Central memory CD4-positive, alpha-beta T cell (primary cell): ENCODE results near the gene ZNF232.
"Not testable (repeated sequence)": the region's sequence is repeated elsewhere in the genome, so short reads cannot be mapped to it uniquely, and the experiment has no call there.

ENCODE experiments used
- DNase-seq: peaks from one replicate; pipeline ENCODE4 v3.0.0; 2022

ZNF232 gene

DNA sequence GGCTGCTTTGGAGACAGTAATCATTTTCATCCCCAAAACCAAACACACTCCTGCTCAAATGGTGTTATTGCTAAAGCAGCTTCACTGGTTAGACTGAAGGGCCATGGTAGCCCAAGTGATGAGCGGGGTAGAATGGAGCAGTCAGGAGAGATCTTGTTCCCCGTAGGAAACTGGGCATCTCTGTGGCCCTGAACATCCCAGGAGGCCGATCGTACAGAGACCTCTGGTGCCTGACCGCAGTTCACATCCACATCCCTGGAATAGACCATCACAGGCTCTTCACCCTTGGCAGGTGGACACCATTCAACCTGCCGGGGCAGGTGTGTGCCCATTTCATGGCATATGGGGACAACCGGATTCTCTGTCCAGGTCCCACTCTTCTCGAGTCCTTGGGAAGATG, 18.1 kb upstream of the ZNF232 start:
- DNase-seq: not testable (repeated sequence)

DNA sequence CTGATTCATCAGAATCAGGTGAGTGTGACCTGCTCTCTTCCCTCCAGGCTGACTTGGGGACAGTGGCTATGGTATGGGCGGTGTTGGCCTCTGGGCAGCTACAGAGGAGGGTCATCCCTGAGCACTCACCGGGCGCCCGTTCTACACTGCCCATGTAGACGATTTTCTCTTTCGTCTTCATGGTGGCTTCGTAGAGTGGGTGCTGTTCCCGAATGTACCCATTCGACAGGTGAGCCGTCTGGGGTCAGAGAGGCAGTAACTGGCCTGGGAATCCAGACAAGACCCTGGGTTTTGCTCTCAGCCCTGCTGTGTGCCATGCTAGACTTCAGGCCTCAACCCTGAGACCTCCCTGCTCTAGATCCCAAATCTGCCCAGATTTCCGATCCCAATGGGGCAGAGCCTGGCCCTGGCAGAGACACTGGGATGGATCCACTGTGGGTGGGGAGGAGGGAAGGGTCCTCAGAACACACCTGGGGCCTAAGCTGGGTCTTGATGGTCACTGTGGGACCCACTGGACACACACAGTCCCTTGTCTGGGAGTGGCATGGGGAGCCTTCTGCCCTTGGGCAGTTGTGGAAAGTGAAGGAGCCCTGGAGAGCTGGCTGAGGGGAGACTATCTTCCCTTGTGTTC, 17.3 kb upstream of the ZNF232 start:
- no peak for DNase-seq

DNA sequence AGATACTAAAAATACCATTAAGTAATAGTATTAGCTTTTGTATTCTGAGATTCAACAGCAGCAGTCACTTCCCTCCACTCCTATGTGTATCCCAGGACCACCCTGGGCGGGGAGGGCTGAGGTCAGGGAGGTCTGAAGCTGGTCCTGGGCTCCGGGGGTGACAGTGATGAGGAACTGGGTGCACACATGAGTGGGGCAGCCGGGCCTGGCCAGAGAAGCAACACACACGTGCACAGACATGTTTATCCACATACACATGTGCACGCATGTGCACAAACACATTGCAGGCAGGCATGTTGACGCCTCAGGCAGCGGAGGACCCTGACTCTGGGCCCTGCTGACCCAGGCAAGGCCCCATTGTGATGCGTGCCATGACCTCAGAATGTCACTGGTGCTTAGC, 16.7 kb upstream of the ZNF232 start:
- not testable (repeated sequence) for DNase-seq

DNA sequence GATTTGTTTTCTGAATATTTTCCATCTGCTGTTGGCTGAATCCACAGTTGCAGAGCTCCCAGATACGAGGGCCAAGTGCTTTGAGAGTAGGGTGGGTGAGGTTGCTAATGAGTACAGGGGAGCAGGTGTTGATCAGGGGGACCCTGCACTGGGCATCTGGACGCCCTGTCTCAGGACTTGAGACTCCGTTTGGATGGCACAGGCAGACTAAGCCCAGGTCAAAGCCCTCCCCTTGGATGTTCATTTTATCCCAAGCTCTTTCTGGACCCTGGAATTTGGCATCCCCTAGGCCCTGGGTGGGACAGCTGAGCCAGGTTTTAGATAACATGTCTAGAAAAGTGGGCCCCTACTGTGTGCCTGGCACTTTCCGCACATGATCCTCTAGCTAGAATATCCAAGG, 16.2 kb upstream of the ZNF232 start:
- no peak for DNase-seq

DNA sequence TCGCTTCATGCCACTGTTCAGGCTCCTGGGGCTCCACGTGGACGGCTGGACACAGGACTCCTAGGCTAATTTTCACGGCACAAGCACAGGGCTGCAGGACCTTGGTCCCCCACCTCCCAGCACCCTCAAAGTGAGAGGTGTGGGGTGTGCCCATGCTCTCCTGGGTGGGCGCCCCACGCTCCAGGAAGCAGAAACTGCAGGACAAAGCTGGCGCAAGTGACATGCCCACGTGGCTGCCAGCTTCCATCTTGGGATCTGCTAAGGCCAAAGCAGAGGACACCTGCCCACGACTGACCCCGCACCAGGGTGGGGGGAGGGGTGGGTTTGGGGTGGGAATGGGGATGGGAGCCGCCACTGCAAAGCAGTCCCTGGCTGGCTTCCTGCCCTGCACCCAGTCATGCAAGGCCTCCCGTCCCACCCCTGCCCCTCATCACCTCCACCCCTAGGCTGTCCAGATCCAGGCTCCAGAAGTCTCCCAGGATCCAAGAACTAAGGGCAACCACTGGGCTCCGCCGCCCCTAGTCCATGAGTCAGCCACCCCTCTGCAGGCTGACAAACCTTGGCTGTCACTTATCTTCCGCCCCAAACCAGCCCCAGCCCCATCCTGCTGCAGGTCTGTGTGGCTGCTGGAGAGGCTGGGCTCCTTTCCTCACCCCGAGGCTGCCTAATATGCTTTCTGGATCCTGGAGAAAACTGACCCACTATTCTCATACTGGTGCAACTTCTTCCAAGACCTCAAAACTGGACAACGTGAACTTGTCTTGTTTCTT, 15.2 kb upstream of the ZNF232 start:
- no peak for DNase-seq

DNA sequence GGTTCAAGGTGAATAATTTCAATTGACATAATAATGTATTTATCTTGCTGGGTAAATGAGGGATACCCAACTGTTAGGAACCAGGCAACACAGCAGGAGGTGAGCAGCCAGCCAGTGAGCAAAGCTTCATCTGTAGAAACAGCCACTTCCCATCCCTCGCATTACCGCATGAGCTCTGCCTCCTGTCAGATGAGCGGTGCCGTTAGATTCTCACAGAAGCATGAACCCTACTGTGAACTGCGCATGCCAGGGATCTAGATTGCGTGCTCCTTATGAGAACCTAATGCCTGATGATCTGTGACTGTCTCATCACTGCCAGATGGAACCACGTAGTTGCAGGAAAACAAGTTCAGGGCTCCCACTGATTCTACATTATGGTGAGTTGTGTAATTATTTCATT, 13.2 kb upstream of the ZNF232 start:
- not testable (repeated sequence) for DNase-seq

DNA sequence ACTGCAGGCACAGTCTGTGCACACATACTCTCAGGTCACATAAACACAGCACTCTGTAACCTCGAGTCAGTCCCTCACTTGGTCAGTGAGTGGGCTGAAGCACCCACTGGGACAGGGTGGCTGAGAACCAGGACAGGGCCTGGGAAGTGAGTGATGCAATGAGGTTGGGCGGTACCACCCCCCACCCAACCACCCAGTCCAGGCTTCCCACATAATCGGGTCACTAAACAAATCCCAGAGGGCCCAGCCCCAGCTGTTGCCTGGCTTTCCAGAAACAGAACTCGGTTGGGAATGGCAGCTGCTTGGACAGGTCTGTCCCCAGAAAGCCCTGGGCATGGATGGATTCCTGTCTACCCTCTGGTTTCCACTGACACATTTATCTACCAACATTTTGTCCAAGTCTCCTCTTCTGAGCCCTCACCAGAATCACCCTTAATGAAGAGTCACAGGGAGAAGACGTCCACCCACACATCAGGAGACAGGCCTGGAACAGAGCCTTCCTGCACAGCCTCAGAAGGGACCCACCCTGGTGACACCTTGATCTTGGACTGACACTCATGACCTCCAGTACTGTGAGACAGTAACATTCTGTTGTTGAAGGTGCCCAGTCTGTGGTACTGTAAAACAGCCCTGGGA, 12.6 kb upstream of the ZNF232 start:
- DNase-seq: not testable (repeated sequence)

DNA sequence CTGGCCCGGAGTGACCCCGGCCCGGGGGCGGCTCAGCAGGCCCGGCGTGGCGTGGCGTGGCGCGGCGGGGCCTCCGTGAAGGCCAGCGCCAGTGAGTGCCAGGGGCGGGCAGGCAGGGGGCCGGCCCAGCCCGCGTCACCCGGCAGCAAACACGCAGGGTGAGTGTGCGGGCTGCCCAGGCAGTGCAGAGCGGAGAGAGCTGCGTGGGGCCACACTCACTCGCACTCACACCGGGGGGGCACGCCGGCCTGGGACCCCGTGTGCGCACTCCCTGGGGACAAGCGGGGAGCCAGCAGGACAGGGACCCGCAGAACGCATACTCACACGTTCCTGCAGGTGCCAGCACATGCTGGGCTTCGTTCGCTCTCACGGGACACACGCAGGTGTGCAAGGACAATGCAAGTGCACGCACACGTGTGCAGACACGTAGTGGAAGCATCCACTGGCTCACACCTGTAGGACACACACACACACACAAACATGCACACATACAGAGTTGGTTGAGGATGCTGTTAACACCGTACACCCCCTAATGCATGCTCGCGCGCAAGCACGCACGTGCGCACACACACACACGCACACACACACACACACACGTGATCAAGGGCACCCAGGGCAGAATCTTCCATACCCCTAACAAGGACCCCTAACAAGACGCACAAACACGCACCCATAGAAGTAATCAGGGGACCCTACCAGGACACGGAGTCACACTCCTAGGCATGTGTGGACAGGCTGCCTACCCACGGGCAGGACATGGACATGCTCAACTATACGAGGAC, 11.9 kb upstream of the ZNF232 start:
- no peak for DNase-seq

DNA sequence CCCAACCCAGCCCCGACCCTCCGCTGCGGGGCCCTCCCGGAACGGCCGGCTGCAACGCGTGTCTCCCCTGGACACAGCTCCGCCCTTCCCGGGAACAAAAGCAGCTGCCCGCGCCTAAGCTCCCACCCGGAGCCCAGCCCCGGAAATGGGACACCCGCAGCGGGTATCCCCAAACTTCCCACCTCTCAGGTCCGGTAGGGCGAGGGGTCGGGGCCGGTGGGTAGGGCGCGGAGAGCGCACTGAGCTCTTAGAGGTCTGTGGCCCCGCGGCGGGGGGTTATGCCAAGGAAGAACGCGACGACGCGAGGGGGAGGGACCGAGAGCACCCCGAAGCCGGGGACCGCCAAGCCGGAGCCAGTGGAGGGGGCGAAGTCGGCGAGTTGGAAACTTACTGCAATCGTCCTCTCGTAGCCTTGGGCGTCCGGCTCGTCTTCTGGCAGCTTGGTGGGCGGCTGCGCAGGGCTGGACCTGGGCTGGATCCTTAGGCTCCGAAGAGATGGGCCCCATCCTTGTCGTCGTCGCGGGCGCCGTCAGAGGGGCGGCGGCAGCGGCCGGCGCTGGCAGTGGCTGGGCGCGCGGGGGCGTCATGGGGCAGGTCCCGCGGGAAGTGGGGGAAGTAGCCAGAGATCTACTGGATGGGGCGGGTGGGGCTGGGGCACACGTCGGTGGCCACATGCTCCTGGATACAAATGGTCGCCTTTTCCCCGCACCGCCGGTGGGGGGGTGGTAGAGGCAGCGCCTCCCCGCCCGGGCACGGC, 11.1 kb upstream of the ZNF232 start:
- DNase-seq: no peak

DNA sequence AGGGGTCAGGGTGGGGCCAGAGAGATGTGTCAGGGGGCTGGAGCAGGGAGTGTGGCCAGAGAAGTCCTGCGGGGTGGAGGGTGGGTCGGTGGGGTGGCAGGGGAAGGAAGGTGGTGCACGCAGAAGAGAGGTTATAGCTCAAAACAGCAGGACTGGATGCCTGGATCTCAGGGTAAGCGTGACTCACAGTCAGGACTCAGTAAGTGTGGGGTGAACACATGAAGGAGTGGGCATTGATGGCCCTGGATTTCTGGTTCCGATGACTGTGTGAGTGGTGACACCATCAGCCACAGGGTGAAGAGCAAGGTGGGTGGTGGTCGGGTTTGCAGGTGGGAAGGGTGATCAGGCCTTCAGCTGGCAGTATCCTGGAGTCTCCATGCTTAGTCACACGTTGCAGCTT, 10.4 kb upstream of the ZNF232 start:
- not testable (repeated sequence) for DNase-seq

DNA sequence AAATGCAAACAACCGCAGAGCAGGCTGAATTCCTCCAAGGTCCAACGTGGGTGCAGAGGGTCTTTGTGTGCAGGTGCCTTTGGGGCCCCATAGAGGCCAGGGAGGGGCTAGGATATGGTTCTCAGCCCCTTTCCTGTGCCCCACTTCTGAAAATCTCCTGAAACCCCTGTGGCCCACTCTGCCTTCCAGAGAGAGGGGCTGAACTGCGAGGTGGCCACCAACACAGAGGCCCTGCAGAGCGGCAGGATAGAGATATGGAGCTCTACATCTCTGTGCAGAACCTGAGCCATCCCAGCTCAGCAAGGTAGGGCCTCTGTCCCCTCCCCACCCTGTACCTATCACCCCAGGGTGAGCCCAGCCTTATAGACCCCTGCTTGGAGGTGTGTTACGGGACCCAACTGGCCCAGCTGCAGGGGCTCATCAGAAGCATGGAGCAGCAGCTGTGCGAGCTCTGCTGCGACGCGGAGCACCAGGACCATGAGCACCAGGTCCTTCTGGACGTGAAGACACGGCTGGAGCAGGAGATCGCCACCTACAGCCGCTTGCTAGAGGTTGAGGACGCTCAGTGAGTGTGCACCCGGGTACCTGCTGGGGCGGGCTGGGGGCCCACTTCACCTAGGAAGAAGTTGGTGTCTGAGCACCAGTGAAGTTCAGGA, 9.6 kb upstream of the ZNF232 start:
- DNase-seq: no peak

DNA sequence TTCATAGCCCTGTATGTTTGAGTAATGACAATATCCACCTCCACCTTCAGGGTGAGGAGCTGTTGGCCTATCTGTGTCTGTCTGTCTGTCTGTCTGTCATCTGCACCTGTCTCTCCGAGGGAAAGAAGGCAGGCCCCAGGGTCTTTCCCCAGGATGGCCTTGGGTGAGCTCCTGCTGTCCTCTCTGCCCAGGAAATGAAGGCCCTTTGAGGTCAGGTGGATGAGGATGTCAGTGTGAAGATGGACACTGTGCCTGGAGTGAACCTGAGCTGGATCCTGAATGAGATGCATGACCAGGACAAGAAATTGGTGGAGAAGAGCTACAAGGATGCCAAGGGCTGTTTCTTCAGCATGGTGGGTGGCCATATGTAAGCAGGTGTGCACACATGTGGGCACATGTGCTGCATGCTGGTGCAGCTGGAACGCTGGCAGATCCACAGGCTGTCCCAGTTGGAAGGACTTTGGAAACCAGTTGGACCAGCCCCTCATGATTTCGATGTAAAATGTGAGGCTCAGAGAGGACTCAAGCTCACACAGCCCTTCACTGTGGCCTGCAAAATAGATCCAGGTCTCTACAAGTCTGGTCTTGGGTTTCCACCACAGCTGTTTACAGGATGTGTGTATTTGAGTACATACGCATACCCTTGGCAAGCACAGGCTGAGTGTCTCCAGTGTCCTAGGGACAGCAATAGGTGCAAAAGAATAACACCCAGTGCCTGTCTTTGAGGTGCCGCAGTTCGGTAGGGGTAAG, 8.9 kb upstream of the ZNF232 start:
- DNase-seq: not testable (repeated sequence)

DNA sequence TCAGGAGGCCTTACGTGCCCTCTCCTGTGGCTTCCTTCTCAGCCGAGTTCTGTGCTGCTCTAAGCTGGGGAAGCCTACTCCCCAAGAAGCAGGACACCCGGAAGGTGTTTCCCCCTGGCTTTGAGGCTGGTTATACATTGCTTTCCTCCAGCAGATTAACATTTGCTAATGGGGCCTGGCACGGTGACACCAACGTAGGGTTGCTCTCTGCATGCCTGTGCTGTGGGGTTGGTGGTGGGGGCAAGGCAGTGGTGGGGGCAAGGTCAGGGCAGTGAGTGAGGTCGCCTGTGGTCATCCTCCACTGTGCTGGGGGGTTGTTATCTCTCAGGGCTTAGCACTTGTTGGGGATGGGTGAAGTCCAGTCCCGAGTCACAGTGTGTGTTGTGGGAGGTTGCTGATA, 8.4 kb upstream of the ZNF232 start:
- DNase-seq: no peak

DNA sequence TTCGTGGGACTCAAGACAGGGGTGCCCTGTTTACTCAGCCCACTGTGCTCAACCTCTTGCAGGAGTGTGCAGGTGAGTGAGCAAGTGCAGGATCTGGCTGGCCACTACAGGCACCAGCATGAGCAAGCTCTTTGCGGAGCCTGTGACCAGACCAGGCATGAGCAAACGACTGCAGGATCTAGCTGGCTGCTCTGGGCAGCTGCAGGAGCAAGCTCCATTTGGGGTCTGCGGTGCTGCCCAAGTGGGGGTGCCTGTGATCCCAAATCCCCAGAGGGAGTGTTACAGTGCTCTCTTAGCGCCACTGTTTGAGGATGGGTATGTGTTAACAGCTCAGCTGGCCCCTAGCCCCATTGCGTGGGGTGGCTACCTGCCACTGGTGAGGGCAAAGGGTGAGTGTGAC, 6.5 kb upstream of the ZNF232 start:
- no peak for DNase-seq

DNA sequence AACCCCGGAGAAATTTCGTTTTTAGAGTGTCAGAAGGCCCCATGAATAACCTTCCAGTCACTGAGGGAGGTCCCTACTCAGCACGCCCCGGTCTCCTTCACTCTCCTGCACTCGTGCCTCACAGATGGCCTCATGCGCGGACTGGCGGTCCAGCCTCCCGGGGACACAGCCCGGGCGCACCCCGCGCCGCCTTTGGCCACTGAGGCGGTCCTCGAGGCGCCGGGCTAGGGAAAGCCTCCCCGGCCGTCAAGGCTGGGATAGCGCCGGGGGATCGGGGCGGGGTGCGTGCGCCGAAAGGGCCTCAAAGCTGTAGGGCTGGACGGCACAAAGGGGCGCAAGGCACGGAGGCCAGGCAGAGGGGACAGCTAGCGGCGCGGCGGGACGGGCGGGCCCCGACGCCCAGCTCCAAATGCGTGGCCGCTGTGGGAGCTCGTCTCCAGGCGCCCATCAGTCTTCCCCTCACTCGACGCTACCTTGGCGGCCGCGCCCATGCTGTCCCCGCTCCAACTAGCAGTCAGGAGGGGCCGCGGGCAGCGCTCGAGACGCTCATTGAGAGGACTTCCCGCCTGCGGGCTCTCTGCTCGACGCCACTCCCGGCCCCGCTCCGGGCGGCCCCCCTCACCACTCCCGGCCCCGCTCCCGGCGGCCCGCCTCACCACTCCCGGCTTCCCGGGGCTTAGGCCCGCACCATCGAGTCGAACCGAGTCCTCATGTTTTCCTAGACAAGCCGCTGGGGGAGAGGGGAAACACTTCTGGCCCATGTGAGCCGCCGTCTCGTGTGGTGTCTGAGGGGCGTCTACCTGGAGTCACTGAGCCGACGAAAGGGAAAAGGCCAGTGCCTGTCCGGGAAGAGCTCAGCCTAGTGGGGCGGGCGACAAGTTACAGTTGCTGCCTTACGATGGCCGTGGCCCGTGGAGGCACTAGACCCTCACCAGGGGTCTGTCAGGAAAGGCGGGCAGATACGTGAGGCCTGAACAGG, 4.3 kb upstream of the ZNF232 start, which contains the start of gene USP6:
Gene USP6, plus strand, starts transcription at position 360 of the 979 bp plus-strand sequence. CDS start 14,336 bp downstream, outside the sequence.
- DNase-seq: no peak

DNA sequence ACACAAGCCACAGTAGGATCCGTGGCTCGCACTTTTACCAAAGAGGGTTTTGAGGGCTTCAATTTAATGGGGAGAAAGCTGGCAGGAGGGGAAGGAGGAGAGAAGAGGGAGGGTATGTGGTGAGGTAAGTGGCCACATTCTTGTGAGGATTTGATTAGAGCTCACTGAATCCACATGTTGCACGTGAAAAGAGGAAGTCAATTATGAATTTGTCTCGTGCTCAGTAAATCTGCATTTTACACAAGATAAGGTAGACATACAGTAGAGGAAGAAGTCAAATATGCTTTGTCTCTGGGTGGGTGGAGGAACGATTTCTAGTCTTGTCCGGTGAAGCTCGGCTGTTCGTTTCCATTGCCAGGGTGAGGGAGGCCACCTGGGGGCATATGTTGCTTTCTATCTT, 862 bp downstream of the ZNF232 start:
- no peak for DNase-seq

DNA sequence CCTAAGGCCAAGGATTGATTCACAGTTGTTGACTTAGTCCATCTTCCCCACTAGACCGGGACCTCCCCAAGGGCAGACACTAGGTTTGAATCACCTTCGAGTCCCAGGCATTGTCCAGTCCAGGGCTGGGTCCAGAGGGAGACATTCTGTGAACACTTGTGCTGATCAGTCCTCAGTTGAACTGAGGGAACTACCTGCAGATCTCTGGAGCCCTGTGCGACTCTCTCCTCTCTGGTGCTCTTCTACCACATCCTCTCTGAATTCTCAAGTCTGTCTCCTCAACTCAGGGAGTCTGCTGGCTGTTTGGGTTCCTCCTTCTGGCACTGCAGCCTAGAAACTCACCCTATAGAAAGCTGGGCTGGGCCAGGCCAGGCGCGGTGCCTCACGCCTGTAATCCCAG, 10.8 kb downstream of the ZNF232 start:
- DNase-seq: no peak

DNA sequence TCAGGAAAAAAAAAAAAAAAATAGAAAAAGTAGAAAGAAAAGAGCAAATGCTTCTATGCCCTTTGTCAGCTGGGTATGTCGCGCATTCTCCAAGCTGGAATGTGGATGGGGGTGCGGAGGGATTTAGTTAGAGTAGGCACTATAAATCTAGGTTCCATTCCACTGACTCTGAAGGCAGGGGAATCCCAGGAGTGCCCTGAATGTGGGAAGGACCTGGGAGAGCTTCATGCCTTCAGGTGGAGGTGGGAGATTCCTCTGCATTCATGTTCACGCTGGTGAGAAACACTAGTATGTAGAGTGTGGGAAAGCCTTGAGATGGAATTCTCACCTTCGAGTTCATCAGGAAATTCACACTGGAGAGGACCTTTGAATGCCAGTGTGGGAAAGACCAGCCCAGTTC, 12.4 kb downstream of the ZNF232 start:
- DNase-seq: no peak

DNA sequence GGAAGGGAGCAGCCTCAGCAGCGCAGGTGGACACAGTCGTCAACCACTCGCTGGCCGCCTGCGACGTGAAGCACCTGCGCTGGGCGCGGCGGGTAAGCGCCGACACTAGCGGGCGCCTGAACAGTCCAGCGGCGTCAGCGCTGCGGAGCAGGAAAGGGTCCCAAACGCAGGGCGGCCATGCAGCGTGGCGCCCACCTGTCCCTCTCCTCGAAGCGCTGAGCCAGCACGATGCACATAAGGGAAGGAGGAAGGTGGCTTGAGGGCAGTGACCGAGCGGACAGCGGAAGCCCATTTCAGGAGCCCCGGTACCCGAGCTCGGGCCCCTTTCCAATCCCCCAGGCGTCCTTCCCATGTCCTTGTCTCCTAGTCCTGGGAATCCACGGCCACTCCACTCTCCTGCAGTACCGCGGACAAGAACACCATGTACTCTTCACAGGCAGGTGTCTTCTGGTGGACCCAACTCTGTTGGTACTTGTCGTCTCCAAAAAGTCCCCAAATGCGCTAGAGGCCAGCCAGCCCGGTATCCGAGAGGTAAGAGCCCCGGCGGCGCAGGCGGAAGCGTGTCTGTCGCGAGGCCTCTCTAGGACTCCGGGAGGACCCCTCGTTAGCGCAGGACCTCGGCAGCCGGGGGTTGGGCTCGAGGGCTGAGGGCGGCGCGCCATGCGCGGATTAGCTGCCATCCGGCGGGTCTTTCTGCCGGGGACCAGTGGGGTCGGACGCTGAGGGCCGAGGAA, 14.4 kb downstream of the ZNF232 start:
- DNase-seq: no peak
